LHCN-M2 (cell line): ENCODE results near the gene HIVEP1. TPM values are rescaled to one million over a fixed set of nuclear protein-coding genes. Genes with fewer than 3 reads are reported as not detected.
"Not testable (repeated sequence)": the region's sequence is repeated elsewhere in the genome, so short reads cannot be mapped to it uniquely, and the experiment has no call there.

Experiments used
- DNase-seq: peaks from one replicate; pipeline ENCODE4 v3.0.0-alpha.2; 2012; ENCODE audit warnings: low read depth
- total RNA-seq: library from RNA; depleted of rRNA; stranded (reverse); fragments of >200 nt; gene quantifications from 2 replicates; pipeline ENCODE4 v1.2.3, GENCODE V29; 2014

The HIVEP1 gene
- total RNA-seq, 1 experiment from 2014 or later, result 8.2 TPM

DNA sequence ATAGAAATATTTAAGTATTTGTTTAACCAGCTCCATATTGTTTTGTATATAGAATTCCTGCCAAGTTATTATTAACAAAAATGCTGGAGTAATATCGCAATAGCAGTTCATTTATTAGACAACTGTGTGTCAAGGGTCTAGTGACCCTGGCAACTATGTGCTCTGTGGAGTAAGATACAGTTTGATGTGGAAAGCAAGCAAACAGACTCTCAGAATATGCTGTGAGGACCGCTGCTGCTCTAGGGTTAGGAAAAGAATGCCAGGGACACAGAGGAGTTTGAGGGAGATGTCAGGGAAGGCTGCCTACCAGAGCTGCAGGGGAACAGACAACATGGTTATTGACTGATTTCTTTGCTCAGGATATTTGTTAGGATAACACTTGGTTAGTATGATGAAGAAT lies 71.2 kb downstream of the HIVEP1 start:
- no peak for DNase-seq

DNA sequence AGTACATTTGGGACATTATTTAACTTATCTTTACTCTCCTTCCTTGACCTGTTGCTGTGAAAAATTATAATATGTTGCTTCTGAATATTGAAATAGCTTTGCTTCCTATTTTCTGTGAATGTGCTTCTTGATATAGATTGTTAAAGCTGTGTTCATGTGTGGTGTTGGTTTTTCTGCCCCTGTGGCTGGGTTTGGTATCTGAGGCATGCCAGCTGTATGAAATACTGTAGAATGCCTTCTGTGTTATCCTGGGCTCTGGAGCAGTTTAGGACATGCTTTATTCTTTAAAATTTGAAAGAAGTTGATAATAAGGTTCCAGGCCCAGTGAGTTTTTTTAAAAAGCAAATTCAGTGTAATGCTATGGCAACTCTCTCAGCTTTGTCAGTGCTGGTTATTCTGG lies 71.7 kb downstream of the HIVEP1 start:
- no peak for DNase-seq

DNA sequence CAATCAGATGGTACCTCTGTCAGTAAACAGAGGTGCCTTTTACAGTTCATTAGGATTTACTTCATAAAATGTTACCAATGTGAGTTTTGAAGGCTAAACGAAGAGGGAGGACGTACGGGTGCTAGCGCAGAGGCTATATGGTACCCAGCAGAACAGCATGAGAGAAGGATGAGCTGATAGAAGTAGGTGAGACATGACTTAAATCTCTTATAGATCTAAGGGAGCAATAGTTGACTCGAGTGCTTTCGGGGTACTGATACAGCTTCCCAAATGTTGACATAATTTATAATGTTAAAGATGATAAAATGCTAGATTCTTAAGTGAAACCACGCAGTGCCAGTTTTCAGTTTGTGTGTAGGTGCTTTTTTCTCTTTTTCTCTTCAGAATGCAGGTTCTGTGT lies 72.6 kb downstream of the HIVEP1 start:
- DNase-seq, result no peak

DNA sequence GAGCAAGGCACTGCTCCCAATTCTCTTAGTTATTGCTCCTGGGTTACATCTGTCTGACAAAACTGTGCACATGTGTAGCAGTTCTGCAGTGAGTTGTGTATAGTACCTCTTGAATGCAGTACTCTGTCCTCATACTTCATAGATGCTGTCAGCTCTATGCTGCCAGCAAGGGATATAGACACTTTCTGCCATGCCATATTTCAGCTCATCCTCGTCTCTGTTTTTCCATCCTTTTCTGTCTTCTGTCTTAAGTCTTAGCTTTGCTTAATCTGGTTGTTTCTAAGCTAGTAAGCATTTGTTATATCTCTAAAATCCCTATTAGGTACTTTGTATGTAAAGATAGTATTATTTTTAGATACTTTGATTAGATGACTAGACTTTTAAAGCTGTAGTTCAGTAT lies 76.4 kb downstream of the HIVEP1 start:
- no peak for DNase-seq

DNA sequence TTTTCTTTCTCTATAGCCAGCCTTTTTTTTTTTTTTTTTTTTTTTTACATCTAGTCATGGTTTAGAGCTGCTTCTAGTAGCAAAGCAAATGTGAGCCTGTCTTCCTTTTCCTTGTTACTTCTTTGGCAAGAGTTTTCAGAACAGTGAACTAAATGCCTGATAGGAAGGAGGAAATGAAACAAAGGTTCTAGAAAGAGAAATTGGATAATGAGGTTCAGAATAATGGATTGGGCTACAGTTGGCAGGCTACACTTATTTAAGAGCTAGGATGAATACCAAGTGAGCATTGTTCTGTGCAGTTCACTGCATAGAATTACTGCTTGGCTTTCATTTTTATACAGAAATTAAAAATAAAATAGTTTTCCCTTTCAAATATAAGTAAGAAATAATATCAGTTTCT lies 78.6 kb downstream of the HIVEP1 start:
- DNase-seq, result no peak

DNA sequence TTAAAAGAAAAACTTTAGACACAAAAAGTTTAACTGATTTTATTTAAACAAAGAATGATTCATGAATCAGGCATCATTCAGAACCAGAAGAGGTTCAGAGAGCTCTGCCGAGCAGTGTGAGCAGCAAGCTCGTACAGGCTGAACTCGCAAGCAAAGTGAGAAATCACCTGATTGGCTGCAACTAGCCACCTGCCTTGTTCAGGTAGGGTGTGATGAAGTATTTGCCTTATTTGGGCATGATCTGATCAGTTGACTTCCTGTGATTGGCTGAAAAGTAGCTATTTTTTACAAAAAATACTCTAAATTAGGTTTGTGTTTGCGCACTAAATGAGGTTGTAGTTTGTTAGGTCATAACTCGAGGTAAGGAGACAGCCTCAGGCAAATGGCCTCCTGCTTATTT lies 80.7 kb downstream of the HIVEP1 start:
- no peak for DNase-seq

DNA sequence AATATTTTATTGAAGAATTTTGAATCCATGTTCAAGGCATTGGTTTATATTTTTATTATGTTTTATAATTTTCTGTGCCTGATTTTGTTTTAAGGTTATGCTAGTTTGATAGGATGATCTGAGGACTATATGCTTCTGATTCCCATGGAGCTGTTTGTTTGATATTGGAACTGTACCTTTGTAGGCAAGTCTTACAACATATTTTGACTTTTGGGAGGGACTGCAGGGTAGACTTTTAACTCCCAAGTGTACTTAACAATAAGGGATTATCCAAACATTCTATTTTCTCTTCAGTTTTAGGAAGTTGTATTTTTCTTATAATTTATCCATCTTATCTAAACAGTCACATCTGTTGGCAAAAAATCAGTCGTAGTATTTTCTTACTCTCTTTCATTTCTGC lies 82.6 kb downstream of the HIVEP1 start:
- no peak for DNase-seq

DNA sequence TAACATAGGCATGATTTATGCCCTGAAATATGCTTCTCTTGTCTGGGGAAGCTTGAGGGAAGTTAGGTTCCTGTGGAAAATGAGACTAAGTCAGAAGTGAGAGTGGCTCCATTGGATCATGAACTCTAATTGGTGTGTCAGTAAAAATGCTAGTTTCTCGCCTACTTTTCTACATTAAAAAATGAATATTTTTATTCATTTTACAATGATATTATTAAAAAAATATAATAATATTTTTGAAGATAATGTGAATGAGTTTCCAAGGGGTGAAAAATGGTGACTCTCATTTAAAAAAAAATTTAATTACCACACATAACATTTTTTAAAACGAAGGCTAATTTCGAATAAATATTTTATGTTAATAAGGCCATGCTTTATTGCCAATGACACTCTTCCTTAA lies 84.2 kb downstream of the HIVEP1 start:
- no peak for DNase-seq

DNA sequence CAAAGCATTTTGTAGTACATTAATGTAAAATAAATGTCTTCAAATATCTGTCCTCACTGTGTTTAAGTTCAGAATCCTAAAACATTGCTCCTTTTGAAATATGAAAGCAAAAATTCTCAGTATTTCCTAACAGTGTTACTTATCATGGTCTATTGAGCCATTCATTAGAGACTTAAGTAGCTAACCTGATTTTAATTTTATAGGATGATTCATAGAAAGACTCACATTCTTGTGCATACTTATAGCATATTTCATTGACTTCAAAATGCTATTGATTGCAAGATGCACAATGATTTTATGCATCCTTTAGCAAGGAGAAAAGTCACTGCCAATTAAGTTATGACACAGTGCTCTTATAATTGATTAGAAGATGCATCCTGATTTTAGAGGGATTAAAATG lies 85.7 kb downstream of the HIVEP1 start:
- no peak for DNase-seq

DNA sequence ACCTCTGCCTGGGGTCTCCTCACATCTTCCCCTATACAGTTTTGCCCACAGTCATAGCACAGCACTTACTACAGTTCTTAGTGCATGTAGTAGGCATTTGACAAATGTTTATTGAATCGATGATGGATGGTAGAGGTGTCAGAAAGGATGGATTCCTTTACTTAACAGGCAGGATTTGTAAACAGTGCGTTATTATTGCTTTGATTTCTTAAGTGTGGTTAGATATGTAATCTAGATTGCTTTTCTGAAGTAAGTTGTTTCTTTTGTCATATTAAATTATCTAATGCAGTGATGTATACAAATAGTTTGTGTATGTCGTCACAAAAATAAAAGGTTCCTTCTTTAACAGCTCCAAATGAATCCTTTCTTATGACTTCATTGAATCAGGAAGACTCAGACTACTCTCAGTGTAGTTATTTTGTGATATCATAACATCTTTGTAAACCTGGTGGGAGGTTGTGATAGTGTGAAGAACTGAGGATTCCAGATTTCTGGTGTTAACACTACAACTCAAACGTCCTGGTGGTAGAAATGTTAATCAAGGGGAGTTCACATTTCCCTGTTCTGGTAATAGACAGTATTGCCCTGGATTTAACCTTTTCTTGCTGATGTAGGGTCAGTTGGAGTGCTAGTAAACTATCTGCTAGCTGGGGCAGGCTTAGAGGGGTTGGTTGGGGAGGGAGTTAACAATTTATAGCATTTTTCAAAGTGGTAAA lies 87.7 kb downstream of the HIVEP1 start:
- no peak for DNase-seq

DNA sequence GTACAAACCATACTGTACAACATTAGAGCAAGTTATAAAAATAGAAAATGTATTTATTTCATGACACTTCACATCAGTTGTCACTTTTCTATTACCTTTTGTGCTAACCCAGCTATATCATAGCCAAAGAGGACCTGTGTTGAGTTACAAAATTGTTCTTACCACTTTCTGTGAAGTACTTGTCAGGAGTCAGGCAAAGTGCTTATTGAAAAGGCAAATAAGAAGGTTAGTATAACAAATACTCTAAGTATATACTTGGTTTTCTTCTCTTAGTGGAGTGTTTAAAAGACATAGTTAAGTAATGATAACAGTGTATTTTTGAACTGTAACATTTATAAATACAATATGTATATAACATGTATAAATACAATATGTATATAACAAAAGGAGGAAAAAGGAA lies 88.9 kb downstream of the HIVEP1 start:
- DNase-seq, result no peak

DNA sequence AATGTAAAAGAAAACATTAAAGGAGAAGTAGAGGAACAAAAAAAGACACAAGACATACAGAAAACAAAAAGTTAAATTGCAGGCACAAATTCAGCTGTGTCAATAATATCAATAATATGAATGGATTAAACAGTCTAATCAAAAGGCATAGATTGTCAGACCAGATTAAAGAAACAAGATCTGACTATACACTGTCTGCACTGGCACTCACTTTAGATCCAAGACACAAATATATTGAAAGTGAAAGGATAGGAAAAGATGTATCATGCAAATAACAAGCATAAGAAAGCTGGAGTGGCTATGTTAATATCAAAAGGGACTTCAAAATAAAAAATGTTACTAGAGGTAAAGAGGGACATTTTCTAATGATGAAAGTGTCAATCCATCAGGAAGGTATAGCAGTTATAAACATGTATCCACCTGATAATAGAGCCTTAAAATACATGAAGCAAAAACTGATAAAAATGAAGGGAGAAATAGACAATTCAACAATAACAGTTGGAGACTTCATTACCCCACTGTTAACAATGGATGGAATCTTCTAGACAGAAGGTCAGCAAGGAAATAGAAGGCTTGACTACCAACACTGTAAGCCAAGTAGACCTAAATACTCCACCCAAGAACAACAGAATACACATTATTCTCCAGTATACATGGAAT lies 89.7 kb downstream of the HIVEP1 start:
- DNase-seq, result no peak

DNA sequence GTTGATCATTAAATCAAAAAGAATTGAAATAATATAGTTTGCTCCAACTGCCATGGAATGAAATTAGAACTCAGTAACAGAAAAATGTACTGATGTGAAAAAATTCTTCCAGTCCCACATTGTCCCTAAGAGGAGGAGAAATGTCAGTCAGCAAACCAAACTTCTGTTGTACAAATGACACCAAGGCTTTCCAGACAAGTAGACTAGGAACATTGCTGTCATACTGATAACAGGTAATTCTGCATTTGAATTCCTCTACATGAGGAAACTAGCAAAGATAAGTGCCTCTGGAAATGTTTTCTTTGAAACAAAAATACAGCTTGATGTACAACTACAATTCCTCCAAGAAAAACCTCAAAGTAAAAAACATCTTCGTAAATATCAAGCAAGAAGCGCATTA lies 90.2 kb downstream of the HIVEP1 start:
- no peak for DNase-seq

DNA sequence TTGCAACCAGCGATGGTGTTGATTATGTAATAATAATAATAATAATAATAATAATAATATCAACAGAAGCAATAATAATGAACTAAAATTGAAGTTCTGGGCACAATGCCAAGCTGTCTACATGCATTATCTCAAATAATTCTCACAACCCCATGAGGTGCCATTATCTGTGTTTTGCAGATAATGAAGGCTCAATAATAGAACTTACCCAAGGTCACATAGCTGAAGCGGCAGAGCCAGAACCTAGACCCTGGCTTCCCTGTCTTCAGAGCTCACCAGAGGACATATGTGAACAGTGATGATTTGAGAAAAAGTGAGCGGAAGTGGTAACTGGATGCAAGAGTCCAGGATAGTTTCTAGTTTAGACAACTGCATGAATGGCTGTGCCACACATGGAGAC lies 91.0 kb downstream of the HIVEP1 start:
- no peak for DNase-seq

DNA sequence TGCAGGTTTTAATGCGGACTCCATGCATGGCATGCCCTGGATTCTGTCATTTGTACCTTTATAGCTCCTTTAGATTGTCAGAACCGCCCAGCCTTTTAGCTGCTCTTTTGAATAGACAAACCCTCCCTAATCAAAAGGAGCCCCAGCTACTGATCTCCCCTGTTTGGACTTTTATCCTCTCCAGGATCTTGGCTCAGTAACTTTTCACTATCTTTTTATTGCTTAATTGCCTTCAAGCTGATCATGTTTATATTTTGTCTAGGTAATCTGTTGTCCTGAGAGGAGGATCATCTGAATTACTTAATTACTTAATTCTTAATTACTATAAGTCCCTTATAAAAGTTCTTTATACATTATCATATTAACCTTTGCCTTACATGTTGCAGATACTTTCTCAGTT lies 93.2 kb downstream of the HIVEP1 start:
- no peak for DNase-seq

DNA sequence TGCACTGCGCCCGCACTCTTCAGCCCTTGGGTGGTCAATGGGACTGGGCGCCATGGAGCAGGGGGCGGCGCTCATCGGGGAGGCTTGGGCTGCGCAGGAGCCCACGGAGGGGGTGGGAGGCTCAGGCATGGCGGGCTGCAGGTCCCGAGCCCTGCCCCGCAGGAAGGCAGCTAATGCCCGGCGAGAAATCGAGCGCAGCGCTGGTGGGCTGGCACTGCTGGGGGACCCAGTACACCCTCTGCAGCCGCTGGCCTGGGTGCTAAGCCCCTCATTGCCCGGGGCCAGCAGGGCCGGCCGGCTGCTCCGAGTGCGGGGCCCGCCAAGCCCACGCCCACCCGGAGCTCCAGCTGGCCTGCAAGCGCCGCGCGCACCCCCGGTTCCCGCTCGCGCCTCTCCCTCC lies 96.3 kb downstream of the HIVEP1 start:
- DNase-seq, result not testable (repeated sequence)

DNA sequence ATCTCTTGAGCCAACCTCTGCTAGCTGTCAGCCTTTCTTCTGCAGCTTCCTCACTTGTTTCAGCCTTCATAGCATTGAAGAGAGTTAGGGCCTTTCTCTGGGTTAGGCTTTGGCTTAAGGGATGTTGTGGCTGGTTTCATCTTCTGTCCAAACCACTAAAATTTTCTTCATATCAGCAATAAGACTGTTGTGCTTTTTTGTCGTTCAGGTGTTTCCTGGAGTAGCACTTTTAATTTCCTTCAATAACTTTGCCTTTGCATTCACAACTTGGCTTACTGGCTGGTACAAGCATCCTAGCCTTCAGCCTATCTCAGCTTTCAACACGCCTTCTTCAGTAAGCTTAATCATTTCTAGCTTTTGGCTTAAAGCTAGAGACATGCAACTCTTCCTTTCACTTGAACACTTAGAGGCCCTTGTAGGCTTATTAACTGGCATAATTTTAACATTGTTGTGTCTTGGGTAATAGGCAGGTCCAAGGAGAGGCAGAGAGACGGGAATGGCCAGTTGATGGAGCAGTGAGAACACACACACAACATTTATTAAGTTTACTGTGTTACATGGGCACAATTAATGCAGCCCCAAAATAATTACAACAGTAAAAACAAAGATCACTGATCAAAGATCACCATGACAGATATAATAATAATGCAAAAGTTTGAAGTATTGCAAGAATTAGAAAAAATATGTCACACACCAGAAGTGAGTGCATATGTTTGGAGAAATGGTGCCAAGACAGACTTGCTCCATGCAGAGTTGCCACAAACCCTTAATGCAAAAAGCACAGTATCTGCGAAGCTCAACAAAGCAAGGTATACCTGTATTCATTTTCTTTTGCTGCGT lies 98.6 kb downstream of the HIVEP1 start:
- DNase-seq, result no peak

DNA sequence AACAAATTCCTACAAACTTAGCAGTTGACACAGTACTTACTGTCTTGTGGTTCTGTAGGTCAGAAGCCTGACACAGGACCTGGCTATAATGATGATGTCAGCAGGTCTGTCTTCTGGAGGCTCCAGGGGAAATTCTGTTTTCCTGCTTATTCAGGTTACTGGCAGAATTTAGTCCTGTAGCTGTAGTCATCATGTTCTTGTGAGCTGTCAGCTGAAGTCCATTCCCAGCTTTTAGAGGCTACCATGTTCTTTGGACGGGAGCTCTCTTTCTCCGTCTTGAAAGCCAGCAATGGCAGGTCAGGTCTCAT lies 99.2 kb downstream of the HIVEP1 start:
- DNase-seq, result no peak

DNA sequence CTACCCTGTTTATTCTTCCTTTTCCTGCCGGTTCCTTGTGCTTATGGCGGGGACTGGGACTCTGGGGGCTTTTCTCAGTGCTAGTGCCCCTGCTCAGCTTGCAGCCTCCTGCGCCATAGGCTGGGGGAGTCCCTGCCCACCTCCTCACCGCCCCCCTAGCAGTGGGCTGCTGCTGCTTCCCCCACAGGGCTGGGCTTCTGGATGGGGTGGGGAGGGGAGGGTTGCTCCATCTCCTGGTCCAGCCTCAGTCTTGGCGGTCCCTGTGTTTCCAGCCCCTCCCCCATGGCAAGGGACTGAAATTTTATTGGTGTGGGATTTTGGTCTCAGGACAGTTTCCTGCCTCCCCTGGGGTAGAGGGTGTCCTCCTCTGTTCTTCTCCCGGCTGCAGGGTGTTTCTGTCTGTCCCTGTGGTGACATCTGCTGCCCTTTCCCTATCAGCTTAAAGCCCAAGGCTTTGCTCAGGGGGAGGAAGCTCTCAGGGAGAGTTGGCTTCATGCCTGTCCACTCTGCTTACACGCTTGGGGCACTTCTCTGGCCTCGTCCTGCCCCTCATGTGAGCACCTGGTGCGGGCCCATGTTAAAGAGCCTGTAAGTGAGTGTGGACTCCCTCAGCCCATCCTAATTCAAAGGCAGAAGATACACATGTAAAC lies 100.6 kb downstream of the HIVEP1 start:
- DNase-seq, result no peak

DNA sequence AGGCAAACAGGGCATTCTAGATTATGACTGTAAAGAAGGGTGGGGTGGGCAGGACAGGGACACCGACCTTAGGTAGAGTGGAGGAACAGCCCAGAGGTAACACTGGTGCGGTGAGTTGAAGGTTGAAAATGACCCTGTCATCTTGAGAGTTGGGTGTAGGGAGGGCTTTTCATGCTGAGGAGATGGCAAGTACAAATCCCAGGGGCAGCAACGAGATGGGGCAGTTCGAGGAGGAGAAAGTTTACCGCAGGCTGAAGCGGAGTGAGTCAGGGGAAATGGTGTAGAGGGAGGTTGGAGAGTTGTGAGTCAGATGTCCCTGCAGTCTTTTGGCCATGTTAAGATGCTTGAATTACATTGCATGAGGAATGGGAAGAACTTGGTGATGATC lies 101.1 kb downstream of the HIVEP1 start:
- peak; percentile 80 for DNase-seq

DNA sequence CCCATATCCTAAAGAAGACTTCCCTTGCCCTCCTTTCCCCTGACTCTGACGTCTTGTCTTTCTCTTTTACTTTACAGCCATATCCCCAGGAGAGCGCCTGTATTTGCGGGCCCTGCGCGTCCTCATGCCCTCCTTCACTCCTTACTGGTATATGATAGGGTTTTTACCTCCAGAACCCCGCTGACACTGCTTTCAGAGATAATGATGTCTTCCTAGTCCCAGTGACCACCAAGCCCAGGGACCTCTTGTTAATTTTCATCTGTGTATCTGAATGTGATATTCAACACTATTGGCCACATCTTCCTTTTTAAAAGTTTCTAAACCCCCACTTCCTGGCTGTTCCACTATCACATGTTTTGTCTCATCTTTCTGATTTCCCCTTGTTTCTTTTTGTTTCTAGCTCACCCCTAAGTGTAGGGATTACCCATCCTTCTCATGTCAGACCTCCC lies 102.0 kb downstream of the HIVEP1 start:
- DNase-seq, result no peak

DNA sequence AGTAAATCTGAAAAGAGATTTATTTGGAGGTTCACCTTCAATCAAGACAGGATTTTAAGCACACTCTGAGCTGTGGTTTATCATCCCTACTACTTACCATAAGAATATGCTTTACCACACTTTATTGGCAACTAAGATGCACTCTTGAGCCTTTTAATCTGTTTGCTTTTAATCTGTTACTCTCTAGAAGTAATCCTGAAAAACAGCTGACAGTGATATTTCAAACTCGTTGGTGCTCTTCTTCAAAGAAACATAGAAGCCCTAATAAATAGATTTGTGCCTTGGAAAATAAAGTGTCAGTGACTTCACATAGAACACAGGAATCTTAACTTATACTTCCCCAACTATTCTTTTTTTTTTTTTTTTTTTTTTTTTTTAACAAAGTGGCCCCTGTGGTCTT lies 102.9 kb downstream of the HIVEP1 start:
- DNase-seq, result no peak
